NCI-H2107 treated with DMSO at 0.1 percent for 48 hours (cell line): ENCODE data around the gene GRIK4.
"Not testable (repeated sequence)": the region's sequence is repeated elsewhere in the genome, so short reads cannot be mapped to it uniquely, and the experiment has no call there.

Experiments used
- DNase-seq: peaks from one replicate; lab custom pipeline; 2025; ENCODE audit not compliant: unreplicated experiment; lab: John Stamatoyannopoulos, UW

Gene GRIK4

DNA sequence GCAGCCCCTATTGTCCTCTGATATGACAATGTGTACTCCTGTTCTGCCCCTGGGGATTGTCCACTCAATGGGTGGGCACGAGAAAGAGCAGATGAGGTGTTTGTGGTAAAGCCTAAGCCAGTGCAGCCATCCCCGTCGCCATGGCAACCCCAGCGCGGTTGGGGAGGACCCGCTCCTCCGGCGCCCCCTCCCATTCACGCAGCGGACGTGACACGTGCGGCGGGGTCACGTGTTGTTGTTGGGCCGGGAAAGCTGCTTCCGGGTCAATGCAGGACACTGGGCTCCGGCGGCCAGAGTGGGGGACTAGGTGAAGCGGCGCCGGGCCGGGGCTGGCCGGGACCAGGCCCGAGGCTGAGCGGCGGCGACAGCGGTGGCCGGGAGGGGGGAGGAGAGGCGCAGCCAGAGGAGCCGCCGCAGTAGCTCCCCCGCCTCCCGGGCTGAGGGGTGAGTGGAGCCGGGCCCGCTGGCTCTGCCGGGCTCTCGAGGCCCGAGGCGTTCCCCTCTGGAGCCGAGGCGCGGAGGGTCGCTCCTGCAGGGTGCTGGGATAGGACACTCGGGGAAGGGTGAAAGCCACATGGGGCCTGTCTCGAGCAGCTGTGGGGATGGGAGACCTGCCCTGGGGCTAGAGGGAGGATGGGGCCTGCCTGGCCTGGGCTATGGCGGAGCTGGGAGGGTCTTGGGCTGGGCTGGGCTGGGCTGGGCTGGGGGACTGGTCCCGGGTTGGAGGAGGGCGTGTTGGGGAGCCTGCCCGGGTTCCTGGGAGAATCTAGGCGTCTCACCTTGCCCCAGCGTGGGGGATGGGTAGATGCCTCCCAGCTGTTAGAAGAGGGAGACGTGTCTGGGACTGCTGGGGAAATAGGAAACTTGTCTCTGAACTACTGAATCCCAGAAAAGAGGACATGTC, 512.6 kb downstream of the GRIK4 start, which contains the start of gene TBCEL:
Gene TBCEL (plus strand): TSS at position 255 of the 904 bp plus-strand sequence. CDS start 21,589 bp downstream, outside the sequence.
- peak; percentile 20 for DNase-seq

DNA sequence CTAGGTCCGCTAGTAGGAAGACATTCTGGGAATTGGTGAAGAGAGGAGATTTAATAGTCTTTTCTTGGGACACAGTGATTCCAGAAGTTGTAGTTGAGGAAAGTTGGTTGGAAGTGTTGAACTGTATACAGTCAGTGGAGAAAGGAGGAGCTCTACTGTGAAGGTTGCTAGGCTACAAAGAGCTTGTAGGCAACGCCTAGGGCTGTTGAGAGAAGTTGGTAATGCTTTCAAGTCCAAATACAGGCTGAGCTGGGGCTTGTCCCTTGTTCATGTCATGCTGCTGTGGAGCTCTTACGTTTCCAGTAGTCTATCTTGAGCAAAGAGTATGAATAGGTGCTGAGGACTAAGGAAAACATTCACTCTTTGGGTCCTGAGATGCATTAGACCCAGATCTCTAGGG, 513.4 kb downstream of the GRIK4 start:
- no peak for DNase-seq

DNA sequence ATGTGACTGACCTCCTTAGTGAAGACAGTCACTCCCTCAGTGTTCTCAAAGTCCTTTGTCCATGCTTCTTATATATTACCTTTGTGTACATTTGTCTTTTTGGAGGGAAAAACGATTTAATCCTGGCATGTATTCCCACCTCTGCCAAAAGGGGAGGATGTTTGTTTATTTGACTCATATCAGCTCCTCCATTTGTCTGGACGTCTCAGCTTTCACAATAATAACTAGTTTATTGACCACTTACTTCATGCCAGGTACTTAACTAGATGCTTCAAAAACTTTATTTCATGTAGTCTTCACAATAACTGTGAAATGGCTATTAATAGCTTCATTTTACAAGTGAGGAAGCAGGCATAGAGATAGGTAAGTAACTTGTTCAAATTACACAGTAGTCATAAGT, 517.6 kb downstream of the GRIK4 start:
- no peak for DNase-seq

DNA sequence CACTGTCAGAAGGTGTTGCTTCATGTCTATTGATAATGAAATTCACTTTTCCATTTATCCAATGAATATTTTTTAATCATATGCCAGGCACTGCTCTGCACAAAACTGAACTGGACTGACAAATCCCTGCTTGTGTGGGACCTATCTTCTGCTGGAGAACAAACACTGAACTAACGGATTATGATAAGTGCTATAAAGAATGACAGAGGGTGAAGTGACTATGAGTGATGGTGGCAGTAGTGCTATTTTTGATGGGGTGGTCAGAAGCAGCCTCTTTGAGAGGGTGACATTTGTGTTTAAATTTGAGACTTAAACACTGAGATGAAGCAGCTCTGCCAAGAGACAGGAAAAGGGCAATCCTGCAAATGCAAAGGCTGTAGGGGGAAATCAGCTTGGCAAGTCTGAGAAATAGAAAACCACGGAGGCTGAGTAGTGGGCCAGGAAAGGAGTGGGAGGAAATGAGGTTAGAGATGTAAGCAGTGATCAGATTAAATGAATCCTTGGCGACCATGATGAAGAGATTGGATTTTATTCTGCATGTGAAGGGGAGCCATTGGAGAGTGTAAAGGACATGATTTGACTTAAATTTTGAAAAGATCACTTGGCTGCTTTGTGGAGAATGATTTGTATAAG, 518.4 kb downstream of the GRIK4 start:
- no peak for DNase-seq

DNA sequence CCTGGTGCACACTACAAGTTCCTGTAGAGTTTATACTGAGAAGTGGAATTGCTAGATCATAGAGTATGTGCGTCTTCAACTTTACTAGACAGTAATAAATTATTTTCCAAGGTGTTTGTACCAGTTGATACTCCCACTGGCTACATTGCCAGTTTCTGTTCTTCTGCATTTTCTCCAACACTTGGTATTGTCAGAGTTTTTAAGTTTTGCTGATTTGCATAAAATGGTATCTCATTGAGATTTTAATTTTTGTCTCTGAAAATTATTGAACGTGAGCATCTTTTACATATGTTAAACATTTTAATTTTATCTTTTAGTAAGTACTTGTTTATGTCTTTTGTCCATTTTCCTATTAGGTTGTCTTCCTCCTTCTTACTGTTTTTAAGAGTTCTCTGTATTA, 519.6 kb downstream of the GRIK4 start:
- DNase-seq, result no peak

DNA sequence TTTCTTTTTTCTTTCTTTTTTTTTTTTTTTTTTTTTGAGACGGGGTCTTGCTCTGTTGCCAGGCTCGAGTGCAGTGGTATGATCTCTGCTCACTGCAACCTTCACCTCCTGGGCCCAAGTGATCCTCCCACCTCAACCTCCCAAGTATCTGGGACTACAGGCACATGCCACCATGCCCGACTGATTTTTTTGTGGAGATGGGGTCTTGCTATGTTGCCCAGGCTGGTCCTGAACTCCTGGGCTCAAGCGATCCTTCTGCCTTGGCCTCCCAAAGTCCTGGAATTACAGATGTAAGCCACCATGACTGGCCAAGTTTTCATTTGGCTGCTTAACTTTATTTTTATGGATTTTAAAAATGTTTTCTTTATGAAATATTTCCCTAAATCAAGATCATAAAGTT, 520.1 kb downstream of the GRIK4 start:
- DNase-seq, result not testable (repeated sequence)

DNA sequence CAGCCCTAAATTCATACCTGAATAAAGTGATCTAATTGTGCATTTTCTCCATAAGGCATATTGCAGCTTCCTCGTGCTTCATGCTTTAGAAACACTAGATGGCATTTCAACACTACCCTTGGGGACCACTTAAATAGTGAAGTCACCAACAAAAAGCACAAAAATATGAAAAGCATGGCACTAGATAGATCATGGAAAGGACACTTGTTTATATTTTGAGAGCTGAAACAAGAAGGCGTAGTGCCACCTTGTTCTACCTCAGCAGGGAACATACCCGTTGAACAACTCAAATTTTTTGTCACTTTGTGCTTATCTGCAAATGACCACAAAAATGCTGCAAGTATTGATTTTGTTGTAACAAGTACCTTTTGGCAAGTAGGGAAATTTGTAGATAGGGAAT, 521.0 kb downstream of the GRIK4 start:
- peak; percentile 5 for DNase-seq

DNA sequence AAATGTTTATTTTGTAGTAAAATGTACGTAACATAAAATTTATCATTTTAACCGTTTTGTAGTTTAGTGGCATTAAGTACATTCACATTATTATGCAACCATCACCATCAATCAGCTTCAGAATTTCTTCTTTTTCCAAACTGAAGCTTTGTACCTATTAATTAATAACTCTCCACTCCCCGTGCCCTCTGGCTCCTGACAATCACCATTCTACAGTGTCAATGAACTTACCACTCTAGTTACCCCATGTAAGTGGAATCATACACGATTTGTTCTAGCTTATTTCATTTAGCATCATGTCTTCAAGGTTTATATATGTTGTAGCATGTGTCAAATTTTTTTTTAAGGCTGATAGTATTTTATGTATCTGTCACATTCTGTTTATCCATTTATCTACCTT, 522.1 kb downstream of the GRIK4 start:
- DNase-seq, result no peak

DNA sequence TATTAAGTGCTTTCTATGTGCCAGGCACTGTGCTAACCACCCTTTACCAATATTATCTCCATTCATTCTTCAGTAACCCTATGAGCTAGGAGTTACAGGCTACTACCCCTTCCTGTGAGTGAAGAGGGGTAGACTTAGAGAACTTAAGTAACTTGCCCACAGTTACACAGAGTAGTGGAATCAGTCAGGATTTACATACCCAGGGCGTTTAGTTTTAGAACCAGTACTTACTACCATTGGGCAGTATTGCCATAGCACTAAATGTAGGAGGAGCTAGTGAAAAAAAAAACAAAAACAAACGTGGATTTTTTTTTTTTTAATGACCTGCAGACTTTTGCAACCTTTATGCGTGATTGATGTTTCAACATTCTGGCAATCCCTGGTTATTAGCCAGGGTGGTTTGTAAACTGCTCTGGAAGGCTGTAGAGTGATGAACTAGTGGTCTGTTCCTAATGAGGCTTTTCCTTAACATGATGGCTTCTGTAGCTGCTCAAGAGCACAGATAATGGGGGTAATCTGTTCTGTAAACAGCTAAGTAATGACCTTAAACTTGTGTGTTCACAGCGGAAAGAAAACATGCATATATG, 523.7 kb downstream of the GRIK4 start:
- DNase-seq, result no peak

DNA sequence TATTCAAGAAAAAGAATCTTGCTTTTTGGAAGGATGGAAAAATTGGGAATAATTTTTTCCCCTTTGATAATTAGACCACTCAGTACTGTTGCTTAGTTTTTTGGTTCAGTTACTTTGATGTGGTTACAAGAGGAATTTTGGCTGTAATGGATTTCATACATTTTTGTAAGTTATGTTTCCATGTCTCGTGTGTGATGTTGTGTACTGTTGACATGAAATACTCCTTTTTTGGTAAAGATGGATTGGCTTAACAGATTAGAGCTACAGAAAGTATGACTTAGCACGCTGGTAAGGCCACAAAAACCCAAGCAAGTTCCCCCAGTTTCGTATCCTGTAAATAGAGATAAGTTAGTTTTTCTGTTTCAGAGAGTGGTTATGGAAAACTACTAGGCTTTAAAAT, 524.2 kb downstream of the GRIK4 start:
- no peak for DNase-seq

DNA sequence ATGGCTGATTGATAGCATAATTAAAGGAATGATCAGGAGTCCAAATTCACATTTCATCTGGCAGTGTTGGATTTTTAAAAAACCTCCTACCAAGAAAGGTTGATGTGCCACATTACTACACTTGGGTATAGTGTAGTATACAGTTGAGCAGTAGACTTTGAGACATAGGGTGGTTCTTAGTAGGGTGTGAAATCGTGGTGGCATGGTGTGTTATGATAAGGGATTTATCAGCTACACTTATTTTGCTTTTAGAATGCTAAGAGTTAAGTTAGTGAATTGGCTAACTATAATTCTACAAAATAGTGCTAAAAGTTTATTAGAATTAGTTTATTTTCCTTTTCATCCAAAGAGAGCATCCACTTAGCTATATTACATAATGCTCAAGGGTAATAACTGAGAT, 525.5 kb downstream of the GRIK4 start:
- DNase-seq, result no peak
